Measurements from ENCODE around the gene NRXN3.

Gene NRXN3

DNA sequence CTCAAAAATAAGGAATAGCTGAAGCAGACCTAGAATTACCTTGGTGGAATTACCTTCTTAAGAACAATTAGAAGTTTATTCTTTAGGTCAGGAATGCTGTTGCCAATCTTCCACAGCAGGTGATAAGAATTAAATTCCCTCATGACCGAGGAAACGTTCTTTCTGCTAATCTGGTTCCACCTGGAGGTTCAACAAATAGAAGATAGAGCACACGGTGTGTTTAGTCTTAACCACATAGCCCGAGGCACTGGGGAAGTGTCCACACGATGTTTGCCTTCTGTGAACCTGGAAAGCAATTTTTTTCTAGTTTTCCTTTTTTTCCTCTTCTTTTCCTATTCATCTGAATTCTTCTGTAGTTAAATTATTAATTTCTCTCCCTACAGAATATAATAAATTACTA, 906.9 kb downstream of the NRXN3 start:
- no peak for DNase-seq (ENCODE audit: extremely low read depth, insufficient read length)
- H3K27me3 ChIP-seq (replicated peaks; ENCODE audit: control insufficient read depth, insufficient read depth, low read length): no peaks in the 10 kb centered on the region
- no peaks in the 10 kb centered on the region for H3K36me3 ChIP-seq (ENCODE audit: control insufficient read depth, insufficient read depth, low read length)
- no peak for TF ChIP-seq CTCF (IDR thresholded peaks at IDR 0.05; ENCODE audit: insufficient read depth, low read length, poor library complexity, severe bottlenecking)
- H3K4me3 ChIP-seq (replicated peaks; ENCODE audit: low read depth, low read length): no peak overlapping the region

DNA sequence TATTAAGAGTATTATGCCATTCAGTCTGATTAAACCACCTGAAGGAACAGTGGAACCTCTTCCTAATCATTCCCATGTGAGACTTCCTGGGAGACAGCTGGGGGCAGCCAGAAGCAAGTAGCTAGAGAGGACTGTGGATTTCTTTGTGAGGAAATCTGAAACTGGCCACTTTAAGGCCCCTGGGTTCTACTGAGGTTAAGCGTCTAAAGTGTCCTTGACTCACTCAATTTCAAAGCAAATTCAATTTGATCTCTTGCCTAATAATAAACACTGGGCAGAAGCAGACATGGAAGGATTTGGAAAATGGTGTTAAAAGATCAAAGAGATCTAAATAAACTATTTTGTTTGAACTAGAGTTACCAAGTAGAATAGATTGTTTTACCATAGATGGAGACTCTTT, 909.9 kb downstream of the NRXN3 start:
- no peak for TF ChIP-seq CTCF (IDR thresholded peaks at IDR 0.05; ENCODE audit: insufficient read depth, low read length, poor library complexity, severe bottlenecking)
- no peaks in the 10 kb centered on the region for H3K27me3 ChIP-seq (replicated peaks; ENCODE audit: control insufficient read depth, insufficient read depth, low read length)
- DNase-seq (ENCODE audit: extremely low read depth, insufficient read length): no peak
- H3K4me3 ChIP-seq (replicated peaks; ENCODE audit: low read depth, low read length): no peak overlapping the region
- no peaks in the 10 kb centered on the region for H3K36me3 ChIP-seq (ENCODE audit: control insufficient read depth, insufficient read depth, low read length)

DNA sequence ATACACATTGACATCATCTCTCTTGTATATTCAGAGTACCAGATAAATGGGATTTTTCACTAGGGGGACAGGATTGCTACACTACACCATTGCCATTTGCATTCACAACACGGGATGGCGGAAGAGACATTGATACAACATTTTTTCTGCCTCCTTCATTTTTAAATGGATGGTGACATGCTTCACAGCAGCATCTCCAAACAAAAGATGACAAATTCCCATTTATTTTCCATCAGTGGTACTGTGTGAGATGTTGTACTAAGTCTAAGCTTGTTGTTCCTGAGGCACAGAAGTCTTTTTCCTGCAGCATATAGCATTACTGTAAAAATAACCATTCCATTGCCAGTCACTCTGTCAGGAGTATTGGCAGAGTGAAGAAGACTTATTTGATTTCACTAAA, 912.7 kb downstream of the NRXN3 start:
- H3K27me3 ChIP-seq (replicated peaks; ENCODE audit: control insufficient read depth, insufficient read depth, low read length): no peaks in the 10 kb centered on the region
- H3K36me3 ChIP-seq (ENCODE audit: control insufficient read depth, insufficient read depth, low read length): no peaks in the 10 kb centered on the region
- no peak overlapping the region for H3K4me3 ChIP-seq (replicated peaks; ENCODE audit: low read depth, low read length)
- no peak for TF ChIP-seq CTCF (IDR thresholded peaks at IDR 0.05; ENCODE audit: insufficient read depth, low read length, poor library complexity, severe bottlenecking)
- DNase-seq (ENCODE audit: extremely low read depth, insufficient read length): no peak

- no peak for TF ChIP-seq CTCF (IDR thresholded peaks at IDR 0.05; ENCODE audit: insufficient read depth, low read length, poor library complexity, severe bottlenecking)
- H3K4me3 ChIP-seq (replicated peaks; ENCODE audit: low read depth, low read length): no peak overlapping the region
- no peaks in the 10 kb centered on the region for H3K36me3 ChIP-seq (ENCODE audit: control insufficient read depth, insufficient read depth, low read length)
- no peaks in the 10 kb centered on the region for H3K27me3 ChIP-seq (replicated peaks; ENCODE audit: control insufficient read depth, insufficient read depth, low read length)
- no peak for DNase-seq (ENCODE audit: extremely low read depth, insufficient read length)
Measured at GRCh38 chr14:79083356-79083755, 913.2 kb downstream of the NRXN3 start.

GRCh38 chr14:79084861-79085260, 914.7 kb downstream of the NRXN3 start:
- no peak for DNase-seq (ENCODE audit: extremely low read depth, insufficient read length)
- Histone ChIP-seq H3K36me3 (ENCODE audit: control insufficient read depth, insufficient read depth, low read length) (no peaks in the 10 kb centered on the region), H3K27me3 (replicated peaks; ENCODE audit: control insufficient read depth, insufficient read depth, low read length) (no peaks in the 10 kb centered on the region), H3K4me3 (replicated peaks; ENCODE audit: low read depth, low read length) (no peak overlapping the region)
- no peak for TF ChIP-seq CTCF (IDR thresholded peaks at IDR 0.05; ENCODE audit: insufficient read depth, low read length, poor library complexity, severe bottlenecking)

DNA sequence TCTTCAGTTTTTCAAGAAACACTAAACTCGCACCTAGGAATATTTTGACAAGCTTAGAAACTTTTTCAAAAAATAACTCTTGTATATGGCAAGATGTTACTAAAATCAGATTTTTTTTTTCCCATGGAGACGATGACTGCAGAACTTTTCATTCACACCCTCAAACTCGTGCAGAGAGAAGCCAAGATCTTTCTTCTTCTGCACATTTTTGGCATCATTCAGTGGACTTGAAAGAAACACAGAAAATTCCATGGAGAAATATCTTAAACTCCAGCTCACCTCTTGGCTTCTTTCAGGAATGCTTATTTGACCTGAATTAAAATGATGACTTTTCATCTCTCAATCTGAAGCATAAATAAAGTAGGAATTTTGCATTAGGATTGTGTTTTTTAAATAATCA, 919.4 kb downstream of the NRXN3 start:
- no peak for DNase-seq (ENCODE audit: extremely low read depth, insufficient read length)
- no peaks in the 10 kb centered on the region for H3K27me3 ChIP-seq (replicated peaks; ENCODE audit: control insufficient read depth, insufficient read depth, low read length)
- no peak overlapping the region for H3K4me3 ChIP-seq (replicated peaks; ENCODE audit: low read depth, low read length)

More for the DNA sequence above, 919.4 kb downstream of the NRXN3 start:
- no peaks in the 10 kb centered on the region for H3K36me3 ChIP-seq (ENCODE audit: control insufficient read depth, insufficient read depth, low read length)
- TF ChIP-seq CTCF (IDR thresholded peaks at IDR 0.05; ENCODE audit: insufficient read depth, low read length, poor library complexity, severe bottlenecking): no peak

Data from GM06990 (cell line).